Measurements from ENCODE around the gene LINGO3. TPM values are rescaled to one million over a fixed set of nuclear protein-coding genes. Genes with fewer than 3 reads are reported as not detected.

Gene LINGO3
- total and polyA plus RNA-seq, 10 of the 15 experiments (the other 5 are each of a cell fraction or from before 2014, with no cell fraction given): 0.09 to 2.0 (median 0.40) TPM; not detected in 5

DNA sequence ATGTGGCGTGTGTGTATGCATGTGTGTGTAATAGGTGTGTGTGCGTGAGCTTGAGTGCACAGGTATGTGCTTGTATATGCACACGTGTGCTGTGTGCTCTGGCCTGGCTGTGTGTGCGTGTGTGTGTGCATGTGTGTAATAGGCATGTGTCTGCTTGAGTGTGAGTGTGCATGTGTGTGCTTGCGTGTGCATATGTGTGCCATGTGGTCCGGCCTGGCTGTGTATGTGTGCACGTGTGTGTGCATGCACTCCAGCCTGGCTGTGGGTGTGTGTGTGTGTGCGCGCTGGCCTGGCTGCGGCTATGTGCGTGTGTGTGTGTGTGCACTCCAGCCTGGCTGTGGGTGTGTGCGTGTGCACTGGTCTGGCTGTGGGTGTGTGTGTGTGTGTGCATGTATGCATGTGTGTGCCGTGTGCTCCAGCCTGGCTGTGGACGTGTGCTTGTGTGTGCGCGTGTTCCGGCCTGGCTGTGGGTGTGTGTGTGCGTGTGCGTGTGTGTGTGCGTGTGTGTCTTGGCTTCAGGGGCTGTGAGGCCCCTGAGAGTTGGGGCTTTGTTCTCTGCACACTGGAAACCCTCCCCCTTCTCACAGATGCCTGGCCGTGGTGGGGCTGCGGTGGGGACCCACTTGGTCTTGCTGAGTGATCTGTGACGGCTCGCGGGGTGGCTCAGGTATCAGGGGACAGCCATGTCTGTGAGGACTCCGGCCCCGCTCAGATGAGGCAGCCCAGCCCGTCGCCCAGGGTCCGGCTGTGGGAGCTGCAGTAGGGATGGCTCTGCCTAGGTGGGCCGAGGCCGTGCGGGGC is 28.8 kb upstream of the LINGO3 start:
- no peaks in the 10 kb centered on the region; the same call in 2 of the 3 replicates for H3K9me3 ChIP-seq (replicated peaks; ENCODE audit: control insufficient read depth, insufficient read depth, low read length)
- peaks cover 17% of the 10 kb centered on the region for H3K79me2 ChIP-seq (ENCODE audit: control insufficient read depth, insufficient read depth, low read length)
- H2AFZ ChIP-seq (ENCODE audit: control insufficient read depth, low read depth, low read length): no peak overlapping the region
- no peak overlapping the region for H3K27ac ChIP-seq (ENCODE audit: control insufficient read depth, insufficient read depth)
- ATAC-seq (no peak), DNase-seq (ENCODE audit: low read depth, low spot score) (no peak), FAIRE-seq (no peak)
- in situ Hi-C loops (cut with MboI): no loop called here
- no peak overlapping the region for H3K4me2 ChIP-seq (ENCODE audit: control insufficient read depth, insufficient read depth)
- CTCF ChIA-PET: no interaction called here
- no peak overlapping the region for H3K9ac ChIP-seq (ENCODE audit: control insufficient read depth, insufficient read depth, low read length)
- intact Hi-C loops (cut with micrococcal nuclease; ENCODE audit: unreplicated experiment): no loop called here
- RAD21 ChIA-PET (ENCODE audit: unreplicated experiment): no interaction called here
- no peak overlapping the region for H3K4me3 ChIP-seq
- H3K36me3 ChIP-seq (ENCODE audit: control insufficient read depth in 2 of 2, insufficient read depth in 2 of 2, low read length in 1 of 2): peaks cover 0 to 10% of the 10 kb centered on the region in 2 experiments; a peak in 3 of 4 replicates
- TF ChIP-seq, protein P1, sequence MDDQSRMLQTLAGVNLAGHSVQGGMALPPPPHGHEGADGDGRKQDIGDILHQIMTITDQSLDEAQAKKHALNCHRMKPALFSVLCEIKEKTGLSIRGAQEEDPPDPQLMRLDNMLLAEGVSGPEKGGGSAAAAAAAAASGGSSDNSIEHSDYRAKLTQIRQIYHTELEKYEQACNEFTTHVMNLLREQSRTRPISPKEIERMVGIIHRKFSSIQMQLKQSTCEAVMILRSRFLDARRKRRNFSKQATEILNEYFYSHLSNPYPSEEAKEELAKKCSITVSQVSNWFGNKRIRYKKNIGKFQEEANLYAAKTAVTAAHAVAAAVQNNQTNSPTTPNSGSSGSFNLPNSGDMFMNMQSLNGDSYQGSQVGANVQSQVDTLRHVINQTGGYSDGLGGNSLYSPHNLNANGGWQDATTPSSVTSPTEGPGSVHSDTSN (IDR thresholded peaks at IDR 0.05; ENCODE audit: insufficient replicate concordance, low read depth, low read length): peak; percentile 39
- TF ChIP-seq POLR2AphosphoS5 (IDR thresholded peaks at IDR 0.05; ENCODE audit: low read length) (no peak), TCF3 (IDR thresholded peaks at IDR 0.05; ENCODE audit: borderline replicate concordance, insufficient read depth, low read depth, low read length) (peak; percentile 74; the same call in 1 of the 2 replicates)
- TF ChIP-seq, protein P2, sequence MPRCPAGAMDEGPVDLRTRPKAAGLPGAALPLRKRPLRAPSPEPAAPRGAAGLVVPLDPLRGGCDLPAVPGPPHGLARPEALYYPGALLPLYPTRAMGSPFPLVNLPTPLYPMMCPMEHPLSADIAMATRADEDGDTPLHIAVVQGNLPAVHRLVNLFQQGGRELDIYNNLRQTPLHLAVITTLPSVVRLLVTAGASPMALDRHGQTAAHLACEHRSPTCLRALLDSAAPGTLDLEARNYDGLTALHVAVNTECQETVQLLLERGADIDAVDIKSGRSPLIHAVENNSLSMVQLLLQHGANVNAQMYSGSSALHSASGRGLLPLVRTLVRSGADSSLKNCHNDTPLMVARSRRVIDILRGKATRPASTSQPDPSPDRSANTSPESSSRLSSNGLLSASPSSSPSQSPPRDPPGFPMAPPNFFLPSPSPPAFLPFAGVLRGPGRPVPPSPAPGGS (IDR thresholded peaks at IDR 0.05; ENCODE audit: borderline replicate concordance, insufficient read depth, low read depth, low read length, poor library complexity, severe bottlenecking): peak; percentile 84
- peaks cover 10% of the 10 kb centered on the region for H3K4me1 ChIP-seq (ENCODE audit: control insufficient read depth, insufficient read depth, low read length)
- WGBS (ENCODE audit: insufficient coverage, insufficient replicate concordance, low lambda C conversion rate, missing lambda C conversion rate): 99% methylated on average over 33 of the region's 33 CpGs
- BruUV-seq (replicated peaks): no TSS peak
- H4K20me1 ChIP-seq (ENCODE audit: control insufficient read depth, insufficient read depth): no peaks in the 10 kb centered on the region
- H3K27me3 ChIP-seq (replicated peaks in 1 of 2; ENCODE audit: control insufficient read depth in 2 of 2, insufficient read depth in 2 of 2, low read length in 1 of 2): no peaks in the 10 kb centered on the region
- POLR2A ChIA-PET: no interaction called here
- SMC1A ChIA-PET (ENCODE audit: uncharacterized antibody, unreplicated experiment): no interaction called here

All from GM12878 (cell line).